ENCODE results near the gene KCNK15. TPM values are rescaled to one million over a fixed set of nuclear protein-coding genes. Genes with fewer than 3 reads are reported as not detected.

Gene KCNK15
- 0.32 to 0.75 TPM (median 0.60 TPM) in 5 replicates for total RNA-seq (2022; extraction: Qiagen RNA extraction; ENCODE audit: low read depth)

GRCh38 chr20:44745598-44746366, at the start of gene KCNK15:
KCNK15 (plus strand) TSS chr20:44745865; CDS start chr20:44745911, 46 bp downstream.

GRCh38 chr20:44714701-44715498, 30.8 kb upstream of the KCNK15 start, which contains the start of gene CCN5:
CCN5 (plus strand) TSS chr20:44715369; CDS start chr20:44715391, 22 bp downstream.

Other genes starting within 250 kb of the KCNK15 start
- 69.8 to 89.6 TPM (median 87.0 TPM) in 5 replicates for gene SERINC3, start 223.8 kb upstream of the KCNK15 start, total RNA-seq (2022; extraction: Qiagen RNA extraction; ENCODE audit: low read depth)
- gene PKIG, start 163.3 kb upstream of the KCNK15 start, total RNA-seq (2022; extraction: Qiagen RNA extraction; ENCODE audit: low read depth): 35.2 to 41.6 TPM (median 37.8 TPM) in 5 replicates
- 50.5 to 64.6 TPM (median 58.9 TPM) in 5 replicates for gene ADA, start 94.2 kb upstream of the KCNK15 start, total RNA-seq (2022; extraction: Qiagen RNA extraction; ENCODE audit: low read depth)
- gene CCN5, start 30.5 kb upstream of the KCNK15 start, total RNA-seq (2022; extraction: Qiagen RNA extraction; ENCODE audit: low read depth): 24.2 to 35.6 TPM (median 26.0 TPM) in 5 replicates
- 1.3 to 2.0 TPM (median 1.6 TPM) in 5 replicates for gene RIMS4, start 64.7 kb downstream of the KCNK15 start, total RNA-seq (2022; extraction: Qiagen RNA extraction; ENCODE audit: low read depth)
- 191 to 203 TPM (median 202 TPM) in 5 replicates for gene YWHAB, start 139.8 kb downstream of the KCNK15 start, total RNA-seq (2022; extraction: Qiagen RNA extraction; ENCODE audit: low read depth)
- 12.7 to 16.3 TPM (median 14.8 TPM) in 5 replicates for gene PABPC1L, start 164.2 kb downstream of the KCNK15 start, total RNA-seq (2022; extraction: Qiagen RNA extraction; ENCODE audit: low read depth)
- 41.0 to 48.1 TPM (median 42.3 TPM) in 5 replicates for gene TOMM34, start 214.5 kb downstream of the KCNK15 start, total RNA-seq (2022; extraction: Qiagen RNA extraction; ENCODE audit: low read depth)
- gene STK4, start 220.6 kb downstream of the KCNK15 start, total RNA-seq (2022; extraction: Qiagen RNA extraction; ENCODE audit: low read depth): 11.1 to 14.8 TPM (median 14.0 TPM) in 5 replicates